Activated T-helper 1 cell treated with Interleukin-2 at 50 U/mL for 16 hours (primary cell): Measurements from ENCODE around the gene MPP7.

Experiments used
- DNase-seq: peaks from one replicate; pipeline ENCODE4 v3.0.0-alpha.2; 2020; ENCODE audit warnings: low read depth

MPP7 gene

DNA sequence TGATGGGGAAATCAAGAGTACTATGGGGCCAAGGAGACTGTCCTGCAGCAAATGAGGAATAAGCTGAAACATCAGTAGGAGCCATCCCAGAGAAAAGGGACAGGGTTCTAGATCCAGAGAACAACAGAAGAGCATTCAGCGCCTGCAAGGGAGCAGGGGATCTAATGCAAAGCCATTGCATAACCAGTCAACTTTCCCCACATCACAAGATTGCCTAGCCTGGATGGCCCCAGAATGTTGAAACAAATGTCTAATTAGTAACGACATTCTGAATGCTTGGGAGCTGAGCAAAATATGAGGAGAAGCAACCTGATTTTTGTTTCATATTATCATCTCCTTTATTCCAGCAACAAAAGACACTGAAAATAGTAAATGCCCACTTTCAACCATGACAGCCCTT lies 2.7 kb upstream of the MPP7 start:
- no peak for DNase-seq

GRCh38 chr10:28304032-28304571 lies 1.2 kb upstream of the MPP7 start:
- no peak for DNase-seq

DNA sequence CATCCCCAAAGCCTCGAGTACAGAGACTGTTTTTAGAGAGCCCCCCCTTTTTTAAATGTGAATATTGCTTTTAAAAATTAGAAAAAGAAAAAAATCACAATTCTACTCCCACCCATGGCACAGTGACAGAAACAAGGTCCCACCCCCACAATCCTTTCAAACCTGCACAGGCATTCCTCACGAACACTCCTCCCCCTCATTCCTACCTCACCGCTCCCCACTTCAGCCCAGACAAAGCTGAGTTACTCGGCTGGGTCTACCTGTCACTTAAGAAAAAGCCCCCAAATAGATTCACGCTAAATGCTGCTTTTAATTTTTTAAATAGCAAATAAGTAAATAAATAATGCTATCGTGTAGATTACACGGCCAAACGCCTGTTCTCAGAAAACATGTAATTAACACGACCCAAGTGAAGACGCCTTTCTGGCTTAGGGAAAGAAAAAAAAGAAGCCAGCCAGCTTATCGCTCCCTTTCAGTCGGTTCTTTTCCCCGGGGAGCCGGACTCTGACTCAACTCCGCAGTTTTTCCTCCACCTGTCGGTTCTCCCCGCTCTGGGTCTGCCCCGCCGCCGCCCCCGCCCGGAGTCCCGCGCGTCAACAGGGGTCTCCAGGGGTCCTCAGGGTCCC lies 739 bp downstream of the MPP7 start:
- no peak for DNase-seq

DNA sequence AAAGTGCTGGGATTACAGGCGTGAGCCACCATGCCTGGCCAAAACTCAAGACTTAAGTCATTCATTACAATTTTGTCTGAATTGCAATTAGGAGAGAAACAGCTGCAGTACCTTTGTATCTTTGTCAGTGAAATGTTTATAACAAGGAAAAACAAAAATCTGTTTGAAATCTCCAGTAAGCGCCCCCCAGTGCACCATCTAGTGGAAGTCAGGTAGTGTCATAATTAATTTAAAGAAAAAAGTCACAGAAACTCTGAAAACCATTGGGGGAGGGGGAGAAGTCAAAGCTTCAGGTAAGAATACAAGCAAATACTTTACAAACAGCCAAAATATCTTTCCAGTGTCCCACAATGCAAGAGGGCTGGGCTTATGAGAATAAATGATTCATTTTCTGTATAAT lies 2.8 kb downstream of the MPP7 start:
- no peak for DNase-seq

DNA sequence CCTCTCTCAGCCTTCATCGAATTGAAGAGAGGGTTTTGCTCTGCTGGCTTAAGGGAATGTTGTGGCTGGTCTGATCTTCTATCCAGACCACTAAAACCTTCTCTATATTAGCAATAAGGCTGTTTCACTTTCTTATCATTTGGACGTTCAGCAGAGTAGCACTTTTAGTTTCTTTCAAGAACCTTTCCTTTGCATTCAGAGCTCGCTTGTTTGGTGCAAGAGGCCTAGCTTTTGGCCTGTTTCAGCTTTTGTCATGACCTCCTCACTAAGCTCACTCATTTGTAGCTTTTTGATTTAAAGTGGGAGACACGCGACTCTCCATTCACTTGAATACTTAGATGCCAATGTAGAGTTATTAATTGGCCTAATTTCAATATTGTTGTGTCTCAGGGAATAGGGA lies 3.9 kb downstream of the MPP7 start:
- no peak for DNase-seq

- no peak for DNase-seq
Measured at GRCh38 chr10:28296023-28296422, 6.8 kb downstream of the MPP7 start.

GRCh38 chr10:28295336-28295735 lies 7.5 kb downstream of the MPP7 start:
- no peak for DNase-seq

GRCh38 chr10:28294809-28295208 lies 8.1 kb downstream of the MPP7 start:
- no peak for DNase-seq

- no peak for DNase-seq
Measured at GRCh38 chr10:28294169-28294532, 8.7 kb downstream of the MPP7 start.

DNA sequence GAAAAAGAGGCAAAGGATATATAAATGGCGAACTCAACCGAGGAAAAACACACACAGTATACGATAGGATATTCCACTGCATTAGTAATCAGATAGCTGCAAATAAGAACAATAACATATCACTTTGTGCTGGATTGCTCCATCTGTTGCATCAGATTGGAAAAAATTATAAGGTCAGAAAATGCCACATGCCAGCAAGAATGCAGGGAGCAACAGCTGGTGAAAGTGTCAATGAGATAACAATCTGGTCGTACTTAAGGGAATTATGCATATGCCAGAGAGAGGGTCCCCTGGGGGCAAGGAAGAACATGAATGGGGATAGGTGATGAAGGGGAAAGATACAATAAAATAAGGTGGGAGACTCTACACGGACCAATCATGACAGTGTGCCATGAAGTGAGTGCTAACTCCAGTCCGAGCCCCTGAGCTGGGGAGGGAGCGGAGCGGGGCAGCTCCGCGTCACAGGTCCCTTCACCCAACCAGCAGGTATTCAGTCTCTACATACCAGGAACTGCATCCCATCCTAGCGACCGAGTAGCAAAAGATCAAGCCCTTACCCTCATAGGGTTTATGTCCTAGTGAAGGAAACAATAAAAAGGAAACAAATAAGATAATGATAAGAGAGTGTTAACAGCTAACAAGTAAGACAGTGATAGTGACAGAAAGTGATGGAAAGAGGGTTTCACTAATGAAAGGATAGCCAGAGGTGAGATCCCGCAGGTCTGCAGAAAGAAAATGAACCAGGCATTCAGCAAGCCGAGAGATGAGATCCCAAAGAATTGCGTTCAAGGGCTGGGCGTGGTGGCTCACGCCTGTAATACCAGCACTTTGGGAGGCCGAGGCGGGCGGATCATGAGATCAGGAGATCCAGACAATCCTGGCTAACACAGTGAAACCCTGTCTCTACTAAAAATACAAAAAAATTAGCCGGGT lies 9.4 kb downstream of the MPP7 start:
- no peak for DNase-seq

DNA sequence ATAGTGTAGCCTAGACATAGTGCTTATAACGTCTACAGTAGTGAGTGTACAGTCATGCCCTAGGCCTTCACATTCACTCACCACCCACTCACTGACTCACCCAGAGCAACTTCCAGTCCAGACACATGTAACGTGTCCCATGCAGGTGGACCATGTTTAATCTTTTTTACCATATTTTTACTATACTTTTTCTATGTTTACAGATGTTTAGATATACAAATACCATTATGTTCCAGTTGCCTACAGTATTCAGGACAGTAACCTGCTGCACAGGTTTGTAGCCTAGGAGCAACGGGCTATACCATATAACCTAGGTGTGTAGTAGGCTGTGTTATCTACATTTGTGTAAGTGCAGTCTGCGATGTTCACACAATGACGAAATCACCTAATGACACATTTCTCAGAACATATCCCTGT lies 11.0 kb downstream of the MPP7 start:
- DNase-seq = no peak

DNA sequence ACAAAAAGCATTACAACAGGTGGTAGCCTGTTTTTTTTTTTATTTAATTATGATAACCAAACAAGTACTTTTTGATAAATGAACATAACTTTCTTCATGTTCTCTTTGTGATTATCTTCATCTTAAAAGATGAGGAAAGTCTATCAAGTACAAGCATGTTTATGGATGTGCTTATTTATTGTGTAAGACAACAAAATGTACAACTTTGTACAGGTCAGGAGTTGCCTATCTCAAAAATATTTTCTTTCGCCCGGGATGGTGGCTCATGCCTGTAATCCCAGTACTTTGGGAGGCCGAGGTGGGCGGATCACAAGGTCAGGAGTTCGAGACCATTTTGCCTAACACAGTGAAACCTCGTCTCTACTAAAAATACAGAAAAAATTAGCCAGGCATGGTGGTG lies 17.0 kb downstream of the MPP7 start:
- no peak for DNase-seq

DNA sequence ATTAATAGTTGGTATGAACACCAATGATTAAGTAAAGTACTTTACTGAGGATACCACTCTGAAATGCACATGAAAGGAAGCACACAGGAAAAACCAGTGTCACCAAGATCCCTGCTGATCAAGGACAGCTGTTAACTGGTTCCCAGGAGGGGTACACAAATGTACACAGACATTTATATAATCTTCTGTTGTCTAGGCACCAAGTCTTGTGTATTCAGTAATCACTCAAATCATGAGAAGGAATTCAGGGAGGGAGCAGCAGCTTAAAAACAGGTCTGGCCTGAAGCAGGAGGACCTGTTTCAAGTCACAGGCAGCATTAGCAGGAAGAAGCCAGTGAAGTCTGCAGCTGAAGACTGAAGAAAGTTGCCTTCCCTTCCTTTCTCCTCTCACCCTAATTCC lies 18.7 kb downstream of the MPP7 start:
- DNase-seq = no peak

- no peak for DNase-seq
Measured at GRCh38 chr10:28283251-28283650, 19.6 kb downstream of the MPP7 start.

DNA sequence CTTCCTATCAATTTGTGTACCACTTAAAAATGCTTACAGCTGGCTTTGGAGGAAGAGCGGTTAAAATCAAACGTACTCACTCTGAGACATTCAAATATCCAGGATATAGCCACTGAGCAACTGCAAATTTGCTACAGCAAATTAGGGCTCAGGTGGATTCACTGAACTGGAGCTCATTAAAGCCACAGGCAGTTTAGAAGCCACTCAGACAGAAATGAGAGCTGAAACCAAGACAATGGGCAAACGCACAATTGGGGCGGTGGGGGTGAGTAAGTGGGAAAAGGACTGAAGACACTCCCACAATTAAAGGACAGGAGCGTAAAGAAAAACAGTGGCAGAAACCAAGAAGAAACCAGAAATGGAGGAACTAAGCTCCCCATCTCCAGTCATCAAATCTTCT lies 20.5 kb downstream of the MPP7 start:
- no peak for DNase-seq

- no peak for DNase-seq
Measured at GRCh38 chr10:28281726-28282315, 21.0 kb downstream of the MPP7 start.

- no peak for DNase-seq
Measured at GRCh38 chr10:28280652-28281051, 22.2 kb downstream of the MPP7 start.

- no peak for DNase-seq
Measured at GRCh38 chr10:28279878-28280277, 23.0 kb downstream of the MPP7 start.

DNA sequence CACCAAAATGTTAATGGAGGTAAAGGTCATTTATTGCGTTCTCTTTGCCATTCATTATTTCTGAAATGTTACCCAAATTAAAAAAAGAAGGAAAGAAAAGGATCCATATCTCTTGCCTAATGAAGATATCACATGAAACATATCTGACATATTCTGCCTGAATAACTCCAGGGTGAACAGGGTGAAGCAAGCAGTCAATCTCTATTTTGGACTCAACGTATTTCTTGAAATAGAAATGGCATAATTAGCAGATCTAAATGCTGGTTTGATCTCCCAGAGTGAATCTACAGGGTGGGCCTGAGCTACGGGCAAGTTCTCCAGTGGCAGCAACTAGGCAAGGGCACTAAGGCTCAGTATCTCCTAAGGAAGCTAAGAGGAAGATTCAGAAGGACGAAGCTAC lies 24.0 kb downstream of the MPP7 start:
- no peak for DNase-seq

DNA sequence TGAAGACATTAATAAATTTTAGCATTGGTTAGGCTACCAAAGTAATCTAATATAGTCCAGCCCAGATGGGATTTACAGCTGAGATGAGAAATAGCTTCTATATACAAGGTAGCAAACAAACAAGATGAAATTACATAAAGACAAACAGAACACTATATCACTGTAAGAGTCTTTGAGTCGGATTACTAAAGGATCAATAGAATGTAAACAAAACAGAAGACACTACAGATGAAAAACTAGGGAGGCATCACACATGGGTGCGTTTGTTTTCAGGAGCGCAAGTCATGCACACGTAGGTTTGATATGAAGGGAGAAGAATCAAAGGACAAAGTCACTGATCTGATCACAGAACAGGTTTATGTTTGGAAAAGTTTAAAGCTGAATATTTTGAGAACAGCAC lies 26.5 kb downstream of the MPP7 start:
- DNase-seq = no peak

DNA sequence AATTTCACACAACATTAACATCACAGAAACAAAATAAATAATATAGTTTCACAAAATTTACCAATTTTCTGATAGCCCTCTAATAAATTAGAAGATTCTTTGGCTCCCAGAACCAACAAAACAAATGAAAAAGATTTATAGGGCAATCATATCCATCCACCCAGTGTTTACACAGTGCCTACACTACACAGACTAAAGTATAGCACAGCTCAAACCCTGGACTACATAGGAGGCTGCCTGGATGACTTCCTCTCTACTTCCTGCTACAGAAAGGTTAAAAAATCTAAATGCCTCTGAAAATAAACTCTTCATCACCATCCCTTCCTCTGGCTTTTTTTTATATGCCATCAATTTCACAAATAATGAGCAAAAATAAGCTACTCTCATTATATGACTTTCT lies 28.4 kb downstream of the MPP7 start:
- DNase-seq = no peak

DNA sequence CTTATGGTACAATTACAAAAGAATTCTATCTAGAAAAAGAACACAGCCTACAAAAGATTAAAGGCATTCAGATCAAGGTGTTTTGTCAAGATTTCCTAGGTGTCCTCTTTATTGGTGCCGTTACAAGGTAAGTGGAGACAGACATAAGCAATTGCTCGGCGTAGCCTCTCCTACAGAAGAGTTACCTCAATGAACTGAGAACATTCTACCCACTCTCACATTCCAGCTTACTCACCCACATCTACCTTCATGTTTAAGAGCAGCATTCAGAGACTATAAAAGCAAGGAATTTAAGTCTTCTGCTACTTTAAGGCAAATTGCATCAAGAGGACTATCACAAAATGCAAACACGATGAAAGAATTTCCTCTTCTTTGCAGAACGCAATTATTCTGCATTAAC lies 29.5 kb downstream of the MPP7 start:
- no peak for DNase-seq

GRCh38 chr10:28269842-28270456 lies 32.9 kb downstream of the MPP7 start:
- DNase-seq = no peak
